ENCODE data around the gene FLYWCH1. TPM values are rescaled to one million over a fixed set of nuclear protein-coding genes. Genes with fewer than 3 reads are reported as not detected.

FLYWCH1 gene
- polyA plus RNA-seq, 3 donors: 5.0 to 42.7 (median 7.1) TPM

GRCh38 chr16:2925951-2926649 lies 14.4 kb downstream of the FLYWCH1 start:
- Histone ChIP-seq H3K9ac (ENCODE audit: insufficient read depth, low read length, poor library complexity, severe bottlenecking) (no peak overlapping the region), H3K36me3 (replicated peaks in 1 of 2; ENCODE audit: control insufficient read depth in 1 of 2, insufficient read depth in 2 of 2, low read length in 2 of 2) (peaks cover 21 to 27% of the 10 kb centered on the region in 2 donors), H3K27ac (ENCODE audit: low read depth in 1 of 2, low read length in 2 of 2) (no peak overlapping the region), H3K79me2 (ENCODE audit: insufficient read depth, low read length) (no peaks in the 10 kb centered on the region), H2AFZ (ENCODE audit: insufficient read depth, low read depth, low read length, poor library complexity, severe bottlenecking) (no peak overlapping the region), H3K4me3 (replicated peaks in 1 of 3; ENCODE audit: low read depth in 2 of 3, low read length in 3 of 3) (no peak overlapping the region), H3K27me3 (ENCODE audit: control insufficient read depth in 2 of 2, insufficient read depth in 2 of 2, low read length in 2 of 2) (no peaks in the 10 kb centered on the region), H4K20me1 (ENCODE audit: insufficient read depth, low read length) (peaks cover 6% of the 10 kb centered on the region), H3K4me1 (ENCODE audit: control insufficient read depth in 1 of 2, insufficient read depth in 2 of 2, low read length in 2 of 2) (peaks cover 6 to 8% of the 10 kb centered on the region in 2 donors), H3K9me3 (replicated peaks in 1 of 2; ENCODE audit: control insufficient read depth in 1 of 2, insufficient read depth in 1 of 2, low read length in 2 of 2) (no peaks in the 10 kb centered on the region), H3K4me2 (replicated peaks; ENCODE audit: extremely low read depth, low read length, poor library complexity, severe bottlenecking) (no peak overlapping the region)
- Mint-ChIP-seq H3K27ac (peak overlapping the region in 1 of 7 donors; percentile 5), H3K27me3 (ENCODE audit: low read depth in 3 of 3) (no peaks in the 10 kb centered on the region), H3K4me1 (peaks cover 8% of the 10 kb centered on the region), H3K9me3 (peaks cover 0 to 3% (median 0%) of the 10 kb centered on the region in 7 donors), H3K4me3 (no peak overlapping the region), H3K36me3 (peaks cover 21 to 43% of the 10 kb centered on the region in 2 donors)
- WGBS (ENCODE audit: insufficient coverage): 100% methylated on average over 3 of the region's 9 CpGs
- TF ChIP-seq CTCF (IDR thresholded peaks at IDR 0.05): no peak
- DNase-seq: no peak
- intact Hi-C loops (cut with micrococcal nuclease): loop anchor here in 1 of 2 donors (2.0 kb wide), 1 partner anchor 87 kb away; no protein-coding TSS in a partner anchor

DNA sequence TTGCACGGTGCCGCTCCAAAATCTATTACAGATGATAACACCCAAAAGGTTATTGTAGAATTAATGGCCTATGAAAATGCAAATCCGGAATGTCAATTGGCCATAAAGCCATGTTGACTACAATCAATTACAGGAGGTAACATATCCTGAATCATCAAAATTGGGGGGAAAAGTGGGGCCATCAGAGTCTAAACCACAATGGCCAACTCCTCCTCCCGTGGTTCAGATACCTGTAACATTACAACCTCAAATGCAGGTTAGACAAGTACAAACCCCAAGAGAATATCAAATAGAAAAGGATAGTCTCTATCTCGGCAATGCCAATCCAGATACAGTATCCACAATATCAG lies 14.9 kb downstream of the FLYWCH1 start:
- H3K4me3 ChIP-seq (replicated peaks in 1 of 3; ENCODE audit: low read depth in 2 of 3, low read length in 3 of 3): peak overlapping the region in 1 of 3 experiments; percentile 31
- no peaks in the 10 kb centered on the region for H3K79me2 ChIP-seq (ENCODE audit: insufficient read depth, low read length)
- Mint-ChIP-seq H3K9me3 (peaks cover 0 to 3% (median 0%) of the 10 kb centered on the region in 7 donors), H3K27me3 (ENCODE audit: low read depth in 3 of 3) (no peaks in the 10 kb centered on the region), H3K36me3 (peaks cover 21 to 44% of the 10 kb centered on the region in 2 donors), H3K27ac (peak overlapping the region in 1 of 7 donors; percentile 43), H3K4me3 (no peak overlapping the region), H3K4me1 (peaks cover 8% of the 10 kb centered on the region)
- intact Hi-C loops (cut with micrococcal nuclease): loop anchor here in 1 of 2 donors (2.0 kb wide), 1 partner anchor 88 kb away; no protein-coding TSS in a partner anchor
- TF ChIP-seq CTCF (IDR thresholded peaks at IDR 0.05): no peak
- no peak overlapping the region for H3K27ac ChIP-seq (ENCODE audit: low read depth in 1 of 2, low read length in 2 of 2)
- no peak overlapping the region for H3K9ac ChIP-seq (ENCODE audit: insufficient read depth, low read length, poor library complexity, severe bottlenecking)
- no peaks in the 10 kb centered on the region for H3K27me3 ChIP-seq (ENCODE audit: control insufficient read depth in 2 of 2, insufficient read depth in 2 of 2, low read length in 2 of 2)
- no peak for DNase-seq
- H3K4me2 ChIP-seq (replicated peaks; ENCODE audit: extremely low read depth, low read length, poor library complexity, severe bottlenecking): peak overlapping the region; percentile 55
- H3K4me1 ChIP-seq (ENCODE audit: control insufficient read depth in 1 of 2, insufficient read depth in 2 of 2, low read length in 2 of 2): peaks cover 6 to 8% of the 10 kb centered on the region in 2 donors
- WGBS (ENCODE audit: insufficient coverage): 17% methylated on average over 1 of the region's 5 CpGs
- H3K36me3 ChIP-seq (replicated peaks in 1 of 2; ENCODE audit: control insufficient read depth in 1 of 2, insufficient read depth in 2 of 2, low read length in 2 of 2): peaks cover 20 to 32% of the 10 kb centered on the region in 2 donors
- H2AFZ ChIP-seq (ENCODE audit: insufficient read depth, low read depth, low read length, poor library complexity, severe bottlenecking): peak overlapping the region; percentile 56
- H4K20me1 ChIP-seq (ENCODE audit: insufficient read depth, low read length): peaks cover 6% of the 10 kb centered on the region
- no peaks in the 10 kb centered on the region for H3K9me3 ChIP-seq (replicated peaks in 1 of 2; ENCODE audit: control insufficient read depth in 1 of 2, insufficient read depth in 1 of 2, low read length in 2 of 2)

Data from CD14-positive monocyte (primary cell).